Lower leg skin (tissue), 3 donors: Measurements from ENCODE around the gene ZBTB20.

Source experiments
- CTCF ChIP-seq, 3 donors: fragments of 450-650 bp; IDR thresholded peaks; one replicate each; pipeline ENCODE4 v1.5.1; 2016; ENCODE audit warnings: antibody characterized with exemption in 3 of 3, mild to moderate bottlenecking in 3 of 3, moderate library complexity in 2 of 3
- POLR2A ChIP-seq, 2 donors: fragments of 450-650 bp; IDR thresholded peaks; one replicate each; pipeline ENCODE4 v1.6.1; 2016 to 2017; ENCODE audit warnings: antibody characterized with exemption in 2 of 2, mild to moderate bottlenecking in 1 of 2, moderate library complexity in 1 of 2

- TF ChIP-seq CTCF (IDR thresholded peaks at IDR 0.05) = no peak
- no peak for TF ChIP-seq POLR2A (IDR thresholded peaks at IDR 0.05)
Observed at GRCh38 chr3:114323546-114324254, 823.4 kb downstream of the ZBTB20 start.
